Epithelial cell of esophagus (primary cell): ENCODE measurements around the gene C10orf143.

Source experiments
- DNase-seq: peaks from one replicate; pipeline ENCODE4 v3.0.0; 2010; ENCODE audit warnings: low read depth
- H3K4me3 ChIP-seq: 2 replicates; pipeline ENCODE4 v1.5.1; 2011; ENCODE audit warnings: mild to moderate bottlenecking, low read length, control low read depth
- TF ChIP-seq, protein P1 (sequence below): IDR thresholded peaks from 2 replicates; pipeline ENCODE4 v1.5.1; 2011; ENCODE audit warnings: low read depth, mild to moderate bottlenecking, low read length, control low read depth, inconsistent platforms; ENCODE audit not compliant: insufficient read depth; ENCODE audit errors: missing control alignments

C10orf143 gene

DNA sequence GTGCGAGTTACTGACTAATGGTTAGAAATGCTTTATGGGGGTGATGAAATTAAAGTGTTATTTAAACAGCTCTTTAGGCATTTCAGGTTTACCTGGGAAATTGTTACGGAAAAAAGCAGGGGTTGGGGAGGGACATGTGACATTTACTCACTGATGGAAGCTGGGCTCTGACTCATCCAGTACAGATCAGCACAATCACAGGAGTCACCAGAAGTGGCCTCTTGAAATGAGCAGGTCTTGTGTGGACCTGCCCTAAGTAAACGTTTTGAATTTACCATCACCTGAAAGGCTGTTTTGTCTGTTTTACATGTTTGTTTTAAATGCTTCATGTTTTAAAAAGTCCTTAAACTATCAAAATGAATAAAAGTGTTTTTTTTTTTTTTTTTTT lies 27.8 kb upstream of the C10orf143 start:
- DNase-seq: peak; percentile 99
- H3K4me3 ChIP-seq: peak overlapping the region; percentile 80
- TF ChIP-seq, protein P1, sequence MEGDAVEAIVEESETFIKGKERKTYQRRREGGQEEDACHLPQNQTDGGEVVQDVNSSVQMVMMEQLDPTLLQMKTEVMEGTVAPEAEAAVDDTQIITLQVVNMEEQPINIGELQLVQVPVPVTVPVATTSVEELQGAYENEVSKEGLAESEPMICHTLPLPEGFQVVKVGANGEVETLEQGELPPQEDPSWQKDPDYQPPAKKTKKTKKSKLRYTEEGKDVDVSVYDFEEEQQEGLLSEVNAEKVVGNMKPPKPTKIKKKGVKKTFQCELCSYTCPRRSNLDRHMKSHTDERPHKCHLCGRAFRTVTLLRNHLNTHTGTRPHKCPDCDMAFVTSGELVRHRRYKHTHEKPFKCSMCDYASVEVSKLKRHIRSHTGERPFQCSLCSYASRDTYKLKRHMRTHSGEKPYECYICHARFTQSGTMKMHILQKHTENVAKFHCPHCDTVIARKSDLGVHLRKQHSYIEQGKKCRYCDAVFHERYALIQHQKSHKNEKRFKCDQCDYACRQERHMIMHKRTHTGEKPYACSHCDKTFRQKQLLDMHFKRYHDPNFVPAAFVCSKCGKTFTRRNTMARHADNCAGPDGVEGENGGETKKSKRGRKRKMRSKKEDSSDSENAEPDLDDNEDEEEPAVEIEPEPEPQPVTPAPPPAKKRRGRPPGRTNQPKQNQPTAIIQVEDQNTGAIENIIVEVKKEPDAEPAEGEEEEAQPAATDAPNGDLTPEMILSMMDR: no peak

GRCh38 chr10:130137659-130138478 lies 27.2 kb upstream of the C10orf143 start:
- H3K4me3 ChIP-seq: peak overlapping the region; percentile 80
- no peak for DNase-seq
- TF ChIP-seq, protein P1: no peak

DNA sequence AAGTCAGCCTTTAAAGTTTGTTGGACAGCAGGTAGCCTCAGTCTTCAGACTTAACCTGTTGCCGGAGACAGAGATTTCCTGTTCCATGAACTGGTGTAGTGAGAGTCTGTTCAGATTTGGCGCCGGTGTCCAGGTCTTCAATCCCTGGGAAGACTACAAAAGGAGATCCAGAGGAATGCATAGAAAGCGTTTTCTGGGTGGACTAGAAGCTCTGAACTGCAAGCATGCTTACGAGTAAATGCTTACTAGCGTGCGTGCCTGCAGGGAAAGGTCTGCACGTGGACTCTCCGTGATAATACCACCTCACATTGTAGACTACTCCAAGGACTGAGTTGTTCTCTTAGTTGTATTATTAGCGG lies 26.4 kb upstream of the C10orf143 start:
- DNase-seq: peak; percentile 31
- TF ChIP-seq, protein P1: no peak
- peak overlapping the region; percentile 80 for H3K4me3 ChIP-seq

DNA sequence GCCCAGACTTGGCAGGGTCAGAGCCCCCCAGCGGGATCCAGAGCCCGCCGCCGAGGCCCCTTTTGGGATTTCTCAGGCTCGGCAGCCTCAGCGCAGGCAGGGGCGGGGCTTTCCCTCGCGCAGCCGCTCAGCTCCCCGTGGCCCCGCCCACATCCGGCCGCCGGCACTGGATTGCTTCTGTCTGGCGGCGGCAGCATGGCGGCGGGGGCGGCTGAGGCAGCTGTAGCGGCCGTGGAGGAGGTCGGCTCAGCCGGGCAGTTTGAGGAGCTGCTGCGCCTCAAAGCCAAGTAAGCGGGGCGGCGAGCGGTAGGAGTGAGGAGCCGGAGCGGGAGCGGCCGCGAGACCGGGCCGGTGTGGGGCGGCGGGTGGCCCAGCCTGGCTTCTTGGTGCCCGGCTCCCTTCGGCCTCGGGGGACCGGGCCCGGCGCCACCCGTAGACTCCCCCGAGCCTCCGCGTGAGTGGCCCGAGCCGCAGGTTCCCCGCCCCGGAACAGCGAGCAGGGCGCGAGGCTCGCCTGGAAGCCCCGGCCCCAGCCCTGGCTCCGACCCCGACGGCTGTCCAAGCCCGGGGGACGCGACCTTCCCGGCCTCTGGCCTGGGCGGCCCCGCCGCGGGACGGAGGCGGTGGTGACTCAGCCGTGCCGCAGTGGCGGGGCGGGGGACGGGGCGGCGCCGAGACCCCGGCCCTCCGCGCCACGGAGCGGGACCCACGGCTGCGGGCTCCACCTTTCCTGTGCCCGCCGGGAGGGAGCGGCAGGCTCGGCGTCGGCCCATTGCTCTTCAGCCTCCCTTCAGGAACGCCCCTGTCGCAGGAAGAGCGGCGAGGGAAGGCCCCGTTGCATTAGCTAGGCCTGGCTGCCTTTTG lies 25.8 kb upstream of the C10orf143 start, which contains the start of gene GLRX3:
GLRX3 (plus strand) TSS at position 166 of the 864 bp plus-strand sequence; CDS start at position 196, 30 bp downstream.
- DNase-seq: peak; percentile 90
- H3K4me3 ChIP-seq: peak within 1 kb of the TSS; percentile 80
- TF ChIP-seq, protein P1: no peak

DNA sequence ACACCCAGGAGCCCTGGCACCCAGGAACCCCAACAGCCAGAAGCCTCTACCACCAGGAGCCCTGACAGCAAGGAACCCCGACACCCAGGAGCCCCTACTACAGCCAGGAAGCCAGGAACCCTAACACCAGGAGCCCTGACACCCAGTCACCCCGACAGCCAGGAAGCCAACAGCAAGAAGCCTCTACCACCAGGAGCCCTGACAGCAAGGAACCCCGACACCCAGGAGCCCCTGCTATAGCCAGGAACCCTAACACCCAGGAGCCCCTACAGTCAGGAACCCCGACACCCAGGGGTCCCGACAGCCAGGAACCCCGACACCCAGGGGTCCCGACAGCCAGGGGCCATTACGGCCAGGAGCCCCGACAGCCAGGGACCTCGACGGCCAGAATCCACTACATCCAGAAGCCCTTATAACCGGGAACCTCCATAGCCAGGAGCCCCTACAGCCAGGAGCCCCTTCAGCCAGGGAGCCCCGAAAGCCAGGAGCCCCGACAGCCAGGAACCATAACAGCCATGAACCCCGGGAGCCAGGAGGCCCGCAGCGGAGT lies 25.1 kb upstream of the C10orf143 start:
- peak overlapping the region; percentile 80 for H3K4me3 ChIP-seq
- DNase-seq: no peak
- TF ChIP-seq, protein P1: no peak

DNA sequence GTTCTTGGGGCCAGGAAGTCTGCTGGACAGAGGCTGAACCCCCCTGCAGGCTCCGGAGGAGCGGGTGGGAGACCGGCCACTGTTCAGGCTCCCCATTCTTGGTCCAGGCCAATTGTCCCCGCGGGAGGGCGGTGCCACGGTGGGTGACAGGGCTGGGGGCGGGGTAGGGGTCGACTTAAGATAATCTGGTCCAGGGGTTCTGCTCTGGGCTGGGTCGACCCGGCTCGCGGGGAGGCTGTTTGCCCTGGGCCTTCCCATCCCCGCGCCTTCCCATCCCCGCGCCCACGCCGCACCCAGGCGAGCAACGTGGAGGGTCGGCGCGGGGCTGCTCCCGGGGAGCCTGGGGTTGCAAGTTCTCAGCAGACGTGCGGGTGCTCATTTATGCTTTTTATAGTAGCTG lies 18.3 kb upstream of the C10orf143 start:
- H3K4me3 ChIP-seq: no peak overlapping the region
- TF ChIP-seq, protein P1: no peak
- no peak for DNase-seq
